NCI-H748 treated with DMSO at 0.1 percent for 48 hours (cell line): ENCODE results near the gene CSKMT.
"Not testable (repeated sequence)": the region's sequence is repeated elsewhere in the genome, so short reads cannot be mapped to it uniquely, and the experiment has no call there.

Experiments used
- DNase-seq: peaks from one replicate; lab custom pipeline; 2025; lab: John Stamatoyannopoulos, UW

CSKMT gene, protein sequence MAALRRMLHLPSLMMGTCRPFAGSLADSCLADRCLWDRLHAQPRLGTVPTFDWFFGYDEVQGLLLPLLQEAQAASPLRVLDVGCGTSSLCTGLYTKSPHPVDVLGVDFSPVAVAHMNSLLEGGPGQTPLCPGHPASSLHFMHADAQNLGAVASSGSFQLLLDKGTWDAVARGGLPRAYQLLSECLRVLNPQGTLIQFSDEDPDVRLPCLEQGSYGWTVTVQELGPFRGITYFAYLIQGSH

DNA sequence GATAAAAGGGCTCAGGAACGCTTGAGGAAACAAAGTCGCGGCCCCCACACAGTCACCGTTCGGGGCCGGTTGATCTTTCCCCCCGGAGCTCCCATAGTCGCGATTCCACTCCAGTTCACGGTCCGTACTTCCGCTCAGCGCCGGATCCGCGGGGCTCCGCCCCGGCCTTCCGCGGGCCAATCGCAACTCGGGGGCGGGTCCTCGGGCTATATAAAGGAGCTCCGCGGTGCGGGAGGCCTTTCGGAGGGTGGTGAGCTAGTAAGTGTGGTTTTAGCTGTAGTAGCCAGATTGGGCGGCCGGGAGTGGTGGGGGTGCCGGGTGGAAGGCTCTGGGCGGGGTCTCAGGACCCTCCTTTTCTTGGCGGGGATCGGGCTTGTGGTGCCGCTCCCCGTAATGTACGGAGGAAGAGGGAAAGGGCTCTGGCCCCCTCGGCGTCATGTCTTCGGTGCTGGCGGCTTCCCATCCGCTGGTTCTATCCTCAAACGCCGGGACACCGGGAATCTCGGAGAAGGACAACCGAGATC lies at the start of gene CSKMT, which contains the start of gene C11orf98:
TSS of gene CSKMT (plus strand) at position 238 of the 524 bp plus-strand sequence. CDS start 568 bp downstream, outside the sequence.
TSS of gene C11orf98 (minus strand) at position 136 of the 524 bp plus-strand sequence. CDS start at position 95, 41 bp downstream.
- DNase-seq, result peak; percentile 88

GRCh38 chr11:62615521-62615920 lies 49.6 kb upstream of the CSKMT start:
- no peak for DNase-seq

DNA sequence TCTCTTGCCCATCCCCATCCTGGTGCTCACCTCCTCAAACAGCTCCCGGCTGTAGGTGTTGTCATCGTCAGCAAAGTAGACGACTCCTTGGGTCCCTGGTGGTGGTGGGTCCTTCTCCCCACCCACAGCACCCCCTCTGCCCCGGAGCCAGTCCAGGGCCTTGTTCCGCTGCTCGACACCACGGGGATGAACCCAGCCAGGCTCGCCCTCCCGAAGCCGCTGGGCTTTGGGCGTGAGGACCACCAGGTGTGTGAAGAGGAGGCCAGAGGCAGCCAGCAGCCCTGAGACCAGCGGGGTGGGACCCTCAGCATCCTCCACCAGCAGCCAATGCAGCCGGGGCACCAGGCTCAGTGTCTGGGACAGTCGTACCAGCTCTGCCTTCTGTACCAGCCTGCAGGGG lies 48.2 kb upstream of the CSKMT start:
- not testable (repeated sequence) for DNase-seq

DNA sequence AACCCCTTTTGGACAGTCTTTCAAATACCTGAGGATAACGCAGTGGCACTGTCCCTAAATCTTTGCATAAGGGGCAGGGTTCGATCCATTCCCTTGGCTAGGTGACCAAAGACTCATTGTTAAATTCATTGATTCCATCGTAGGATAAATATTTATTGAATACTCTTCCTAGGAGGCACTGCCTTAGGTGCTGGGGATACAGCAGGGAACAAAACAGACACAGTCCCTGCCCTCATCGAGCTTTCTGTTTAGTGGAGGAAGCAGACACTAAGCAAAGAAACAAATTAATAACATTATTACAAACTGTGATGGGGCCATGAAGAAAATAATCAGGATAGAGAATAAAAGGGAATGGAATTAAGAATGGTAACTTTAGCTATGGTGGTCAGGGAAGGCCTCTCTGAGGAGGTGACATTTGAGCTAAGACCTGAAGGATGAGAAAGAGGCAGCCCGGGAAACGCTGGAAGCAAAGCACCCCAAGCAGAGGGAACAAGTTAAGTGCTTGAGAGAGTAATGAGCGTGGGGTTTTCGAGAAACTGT lies 44.0 kb upstream of the CSKMT start:
- DNase-seq, result no peak

DNA sequence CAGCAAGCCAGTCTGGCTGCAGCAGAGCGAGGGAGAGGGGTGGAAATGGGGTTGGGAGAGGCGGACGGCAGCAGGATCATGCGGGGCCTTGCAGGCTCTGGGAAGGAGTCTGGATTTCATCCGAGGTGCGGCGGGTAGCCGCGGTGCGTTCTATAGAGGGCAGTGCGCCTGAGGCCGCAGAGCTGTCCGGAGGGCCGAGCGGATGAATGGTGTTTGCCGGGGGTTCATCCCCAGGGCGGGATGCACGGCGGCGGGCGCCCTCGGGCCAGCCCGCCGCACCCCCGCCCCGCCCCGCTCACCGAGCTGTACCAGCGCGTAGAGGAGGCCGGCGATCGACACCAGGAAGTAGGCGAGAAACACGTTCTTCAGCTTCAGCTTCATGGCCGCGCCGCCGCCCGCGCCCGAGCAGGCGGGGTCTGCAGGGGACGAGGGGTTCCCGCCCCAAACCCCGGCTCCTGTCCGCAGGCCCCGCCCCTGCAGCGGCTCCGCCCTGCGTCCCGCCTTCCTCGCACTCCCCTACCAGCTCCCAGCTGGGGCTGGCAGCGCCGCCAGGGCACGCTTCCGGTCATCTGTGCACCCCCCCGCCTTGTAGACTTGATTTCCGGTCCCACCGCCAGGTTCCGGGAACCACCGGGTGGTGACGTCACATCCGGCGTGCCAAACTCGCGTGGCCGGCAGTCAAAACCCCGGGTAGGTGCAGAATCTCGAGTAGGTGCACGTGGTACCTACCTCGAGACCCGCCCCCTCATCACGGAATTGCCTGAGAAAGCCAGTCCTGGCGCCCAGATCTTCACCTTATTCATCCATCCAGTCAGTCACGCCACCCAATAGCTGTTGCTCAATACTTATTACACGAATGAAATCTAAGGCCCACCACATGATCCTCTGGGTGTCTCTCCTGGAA lies 43.3 kb upstream of the CSKMT start, which contains the start of gene B3GAT3:
TSS of gene B3GAT3 (minus strand) at position 420 of the 904 bp plus-strand sequence. CDS start at position 381, 39 bp downstream.
- DNase-seq, result peak; percentile 92

DNA sequence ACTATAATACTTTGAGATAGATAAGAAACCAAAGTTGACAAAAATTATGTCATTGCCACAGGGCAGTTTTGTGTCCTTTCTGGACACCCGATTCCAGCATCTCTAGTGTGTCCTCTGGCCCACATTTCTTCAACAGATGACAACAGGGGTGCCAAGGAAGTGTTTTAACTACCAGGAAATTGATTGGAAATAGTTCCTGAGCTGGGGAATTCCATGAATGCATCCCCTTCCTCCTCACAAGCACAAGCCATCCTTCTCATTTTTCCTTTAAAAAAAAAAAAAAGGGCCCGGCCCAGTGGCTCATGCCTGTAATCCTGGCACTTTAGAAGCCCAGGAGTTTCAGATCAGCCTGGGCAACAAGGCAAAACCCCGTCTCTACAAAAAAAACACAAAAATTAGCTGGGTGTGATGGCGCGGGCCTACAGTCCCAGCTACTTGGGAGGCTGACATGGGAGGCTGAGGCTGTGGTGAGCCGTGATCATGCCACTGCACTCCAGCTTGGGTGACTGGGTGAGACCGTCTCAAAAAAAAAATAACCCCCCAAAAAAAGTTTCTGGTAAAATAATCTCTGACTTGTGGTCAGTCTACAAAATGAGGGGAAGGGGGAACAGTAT lies 42.5 kb upstream of the CSKMT start:
- DNase-seq, result no peak

DNA sequence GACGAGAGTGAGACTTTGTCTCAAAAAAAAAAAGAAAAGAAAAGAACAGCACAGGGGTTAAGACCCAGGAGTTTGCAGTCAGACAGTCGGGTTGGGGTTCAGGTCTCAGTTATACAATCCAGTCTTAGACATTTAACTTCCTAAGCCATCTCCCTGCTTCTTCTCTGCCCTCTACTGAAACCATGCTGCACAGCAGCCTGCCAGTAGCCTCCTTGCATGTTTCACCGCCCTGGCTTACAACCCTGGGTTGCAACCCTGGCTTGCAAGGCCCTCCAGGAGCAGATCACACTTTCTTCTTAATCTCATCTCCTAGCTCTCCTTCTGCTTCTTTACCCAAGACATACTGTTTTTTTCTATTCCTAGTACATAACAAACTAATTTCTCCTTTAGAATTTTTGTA lies 37.4 kb upstream of the CSKMT start:
- no peak for DNase-seq

DNA sequence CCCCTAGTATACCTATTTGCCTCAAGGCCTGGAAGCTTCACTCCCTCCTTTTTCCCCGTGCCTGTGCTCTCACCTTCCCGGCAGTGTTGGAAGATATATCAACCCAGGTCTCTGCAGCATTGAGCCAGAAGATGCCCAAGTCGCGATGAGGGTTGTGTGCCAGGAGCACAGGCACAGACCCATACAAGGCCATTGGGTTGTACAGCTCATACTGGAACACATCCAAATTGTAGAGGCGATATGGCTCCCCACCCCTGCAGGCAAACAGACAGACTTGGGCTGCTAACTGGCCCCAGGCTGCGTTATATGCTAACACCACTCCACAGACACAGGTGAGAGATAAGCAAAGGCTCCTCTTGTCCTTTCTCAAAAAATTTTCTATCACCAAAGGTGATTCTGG lies 32.6 kb upstream of the CSKMT start:
- DNase-seq, result no peak

- DNase-seq, result no peak
These were observed 20.9 kb upstream of the CSKMT start for GRCh38 chr11:62644220-62644619.

GRCh38 chr11:62645671-62645945 lies 19.5 kb upstream of the CSKMT start:
- DNase-seq, result no peak

DNA sequence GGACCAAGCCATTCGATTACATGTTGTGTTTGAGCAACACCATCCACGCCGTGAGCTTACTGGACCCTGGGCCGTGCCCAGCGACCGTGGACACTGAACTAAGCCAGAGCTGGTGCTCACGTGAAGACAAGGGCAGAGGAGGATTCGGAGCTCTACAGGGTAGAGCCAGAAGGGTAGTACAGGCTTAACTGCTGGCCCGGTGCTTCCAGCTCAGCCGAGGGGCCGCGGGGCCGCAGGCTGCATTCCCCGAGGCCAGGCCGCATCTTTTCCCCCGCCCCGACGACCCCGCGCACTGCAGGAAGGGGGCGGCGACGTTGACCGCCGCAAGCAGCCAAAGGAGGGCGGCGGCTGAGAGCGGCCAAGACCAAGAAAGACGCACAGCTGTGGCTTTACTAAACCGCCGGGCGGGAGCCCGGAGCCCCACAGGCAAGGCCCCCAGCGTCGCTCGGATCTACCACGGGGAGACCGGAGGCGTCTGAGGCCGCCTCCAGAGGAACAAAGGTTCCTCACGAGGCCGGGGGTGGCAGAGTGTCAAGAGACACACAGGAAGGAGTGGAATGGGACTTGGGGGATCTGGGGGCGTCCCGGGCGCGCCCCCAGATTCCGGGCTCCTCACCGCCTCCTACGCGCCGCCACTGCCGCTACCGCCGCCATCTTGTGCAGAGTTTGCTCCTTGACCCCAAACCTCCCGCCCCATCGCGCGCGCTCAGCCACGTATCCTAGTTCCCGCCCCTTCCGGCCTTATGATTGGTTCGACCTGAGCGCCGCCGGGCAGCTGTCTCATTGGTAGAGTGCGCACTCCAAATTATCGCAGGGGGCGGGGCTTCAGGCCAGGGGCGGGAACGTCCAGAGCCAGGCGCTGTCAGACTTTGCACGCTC lies 18.9 kb upstream of the CSKMT start, which contains the start of gene GANAB:
TSS of gene GANAB (minus strand) at position 668 of the 879 bp plus-strand sequence. CDS start at position 654, 14 bp downstream.
- DNase-seq, result peak; percentile 96

DNA sequence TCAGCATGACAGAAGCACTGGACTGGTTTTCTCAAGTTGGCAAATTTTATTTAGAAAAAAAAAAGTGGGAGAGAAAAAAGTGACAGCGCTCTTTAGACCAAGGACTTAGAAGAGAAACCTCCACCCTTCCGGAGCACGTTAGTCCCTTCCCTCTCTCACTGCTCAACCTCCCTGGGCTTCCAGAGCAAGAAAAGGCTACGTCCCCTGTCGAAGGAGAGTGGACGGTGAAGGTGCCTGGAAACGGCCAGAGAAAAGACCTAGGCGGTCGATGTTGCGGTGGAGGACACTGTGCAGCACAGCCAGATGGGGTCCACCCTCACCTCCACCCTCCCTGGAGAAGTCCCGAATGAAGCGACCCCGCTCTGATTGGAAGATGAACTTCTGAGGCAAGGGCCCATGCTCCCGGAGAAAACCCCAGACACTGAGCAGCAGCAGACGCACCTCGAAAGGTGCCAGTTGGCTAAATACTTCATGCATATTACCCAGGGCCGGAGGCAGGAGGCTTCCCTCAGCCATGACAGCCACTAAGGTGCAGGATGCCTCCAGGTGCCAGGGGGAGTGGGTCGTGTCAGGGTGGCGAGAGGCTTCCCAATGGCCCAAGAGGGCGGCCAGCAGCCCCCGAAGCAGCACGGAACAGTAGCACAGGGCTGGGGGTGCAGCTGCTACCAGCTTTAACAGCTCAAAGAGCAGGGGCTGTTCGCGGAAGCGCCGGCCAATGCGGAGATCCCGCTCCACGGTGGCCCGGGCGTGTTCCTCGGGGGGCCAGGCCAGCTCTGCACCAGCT lies 18.1 kb upstream of the CSKMT start:
- DNase-seq, result no peak

DNA sequence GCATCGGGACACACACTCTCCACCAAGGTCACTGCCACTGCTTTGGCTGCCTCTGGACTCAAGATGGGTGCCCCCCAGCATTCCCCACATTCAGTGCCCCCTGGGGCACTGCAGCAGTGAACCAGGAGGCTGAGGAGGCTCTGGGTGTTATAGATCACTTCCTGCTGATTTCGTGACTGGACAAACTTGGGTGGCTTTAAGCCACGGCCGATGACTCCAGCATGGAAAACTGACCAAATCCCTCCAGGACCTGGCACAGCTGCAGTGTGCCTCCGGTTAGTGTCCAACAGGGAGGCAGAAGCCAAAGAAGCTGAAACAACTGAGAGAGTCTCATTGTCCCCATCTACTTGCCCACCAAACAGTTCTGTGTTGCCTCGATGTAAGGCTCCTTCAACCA lies 17.5 kb upstream of the CSKMT start:
- DNase-seq, result no peak

DNA sequence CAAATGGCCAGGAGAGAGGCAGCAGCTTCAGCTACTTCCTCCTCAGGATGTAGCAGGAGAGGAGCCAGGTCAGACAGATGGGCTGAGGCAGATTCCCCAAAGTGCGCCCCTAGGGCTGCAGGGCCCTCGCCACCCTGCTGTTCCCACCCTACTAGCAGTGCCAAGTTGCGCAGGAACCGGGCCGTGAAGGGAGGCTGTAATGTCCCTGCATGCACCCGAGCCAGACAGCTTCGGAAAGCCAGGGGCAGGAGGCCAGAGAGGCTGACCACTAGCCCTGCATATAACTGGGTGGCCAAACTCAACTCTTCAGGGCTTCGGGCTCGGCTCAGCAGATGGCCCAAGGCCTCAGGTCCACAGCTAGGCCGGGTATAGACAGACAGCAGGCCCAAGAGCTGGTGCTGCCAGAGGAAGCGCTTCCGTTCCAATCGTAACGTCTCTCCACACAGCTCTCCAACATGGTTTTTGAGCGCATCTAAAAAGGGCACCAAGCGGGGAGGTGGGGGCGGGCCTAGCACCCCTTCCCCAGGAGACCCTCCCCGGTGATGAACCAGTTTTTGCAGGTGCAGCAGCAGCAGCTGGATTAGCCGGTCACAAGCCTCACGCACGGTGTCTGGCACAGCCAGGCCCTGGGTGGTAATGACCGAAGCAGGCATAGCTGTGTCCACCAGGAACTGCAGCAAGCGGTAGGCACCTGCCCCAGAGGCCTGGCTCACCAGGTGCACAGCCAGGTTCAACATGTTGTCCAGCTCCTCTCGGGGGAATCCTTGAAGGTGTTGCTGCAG lies 16.7 kb upstream of the CSKMT start:
- no peak for DNase-seq

GRCh38 chr11:62648967-62649364 lies 16.1 kb upstream of the CSKMT start:
- DNase-seq, result no peak

GRCh38 chr11:62649486-62649885 lies 15.6 kb upstream of the CSKMT start:
- no peak for DNase-seq

- DNase-seq, result not testable (repeated sequence)
These were observed 14.8 kb upstream of the CSKMT start for GRCh38 chr11:62650283-62650682.

GRCh38 chr11:62652161-62653006 lies 12.7 kb upstream of the CSKMT start:
- DNase-seq, result no peak

GRCh38 chr11:62654297-62654696 lies 10.8 kb upstream of the CSKMT start:
- DNase-seq, result no peak
